GM18868 (cell line): ENCODE results near the gene MBP.

Experiments
- ATAC-seq: cut with Tn5 transposase; IDR thresholded peaks from one replicate; pipeline ENCODE4 v1.9.1; 2021; ENCODE audit warnings: mild to moderate bottlenecking, moderate library complexity; ENCODE audit not compliant: unreplicated experiment

MBP gene

GRCh38 chr18:77087393-77088141 is 45.0 kb downstream of the MBP start:
- no peak for ATAC-seq

GRCh38 chr18:77086656-77087392 is 45.8 kb downstream of the MBP start:
- ATAC-seq = no peak

- ATAC-seq = no peak
These were observed 46.5 kb downstream of the MBP start for GRCh38 chr18:77086034-77086433.

- no peak for ATAC-seq
These were observed 47.9 kb downstream of the MBP start for GRCh38 chr18:77084688-77085035.

GRCh38 chr18:77082316-77082955 is 50.1 kb downstream of the MBP start:
- ATAC-seq = no peak

GRCh38 chr18:77081390-77081778 is 51.2 kb downstream of the MBP start:
- ATAC-seq = no peak

- ATAC-seq = peak; percentile 92
These were observed 52.5 kb downstream of the MBP start for GRCh38 chr18:77079954-77080682.

GRCh38 chr18:77079088-77079487 is 53.5 kb downstream of the MBP start:
- no peak for ATAC-seq

GRCh38 chr18:77078690-77079070 is 53.9 kb downstream of the MBP start:
- ATAC-seq = no peak

GRCh38 chr18:77077941-77078689 is 54.5 kb downstream of the MBP start:
- no peak for ATAC-seq

- no peak for ATAC-seq
These were observed 55.2 kb downstream of the MBP start for GRCh38 chr18:77077401-77077800.

- no peak for ATAC-seq
These were observed 56.5 kb downstream of the MBP start for GRCh38 chr18:77076111-77076510.

GRCh38 chr18:77074431-77074830 is 58.2 kb downstream of the MBP start:
- no peak for ATAC-seq

- no peak for ATAC-seq
These were observed 59.1 kb downstream of the MBP start for GRCh38 chr18:77073336-77074093.

- no peak for ATAC-seq
These were observed 60.0 kb downstream of the MBP start for GRCh38 chr18:77072566-77072965.

GRCh38 chr18:77071711-77072292 is 60.8 kb downstream of the MBP start:
- ATAC-seq = no peak

GRCh38 chr18:77071061-77071460 is 61.5 kb downstream of the MBP start:
- ATAC-seq = no peak

- ATAC-seq = no peak
These were observed 62.0 kb downstream of the MBP start for GRCh38 chr18:77070627-77071026.

- ATAC-seq = peak; percentile 15
These were observed 62.7 kb downstream of the MBP start for GRCh38 chr18:77069931-77070330.

GRCh38 chr18:77069482-77069881 is 63.1 kb downstream of the MBP start:
- ATAC-seq = no peak
